Activated naive CD8-positive, alpha-beta T cell treated with anti-CD3 and anti-CD28 coated beads for 36 hours (primary cell): ENCODE data around the gene FGF18. TPM values are rescaled to one million over a fixed set of nuclear protein-coding genes. Genes with fewer than 3 reads are reported as not detected.

ENCODE experiments used
- DNase-seq: peaks from one replicate; pipeline ENCODE4 v3.0.0; 2021
- H3K27ac Mint-ChIP-seq: one replicate; pipeline ENCODE4 v1.8.0; 2022; ENCODE audit warnings: mild to moderate bottlenecking, moderate library complexity, mixed read lengths
- H3K27me3 Mint-ChIP-seq: one replicate; pipeline ENCODE4 v1.8.0; 2022; ENCODE audit warnings: mild to moderate bottlenecking, mixed read lengths
- H3K36me3 Mint-ChIP-seq: one replicate; pipeline ENCODE4 v1.8.0; 2021; ENCODE audit warnings: mild to moderate bottlenecking, mixed read lengths
- H3K4me1 Mint-ChIP-seq: one replicate; pipeline ENCODE4 v1.8.0; 2021; ENCODE audit warnings: mixed read lengths
- H3K4me3 Mint-ChIP-seq: one replicate; pipeline ENCODE4 v1.8.0; 2022; ENCODE audit warnings: mild to moderate bottlenecking, moderate library complexity, mixed read lengths
- H3K9me3 Mint-ChIP-seq: one replicate; pipeline ENCODE4 v1.8.0; 2022; ENCODE audit warnings: mixed read lengths
- total RNA-seq, 2 experiments: library from RNA; stranded (reverse); gene quantifications; one replicate each; pipeline ENCODE4 v1.2.3, GENCODE V29; 2021

FGF18 gene
- total RNA-seq, 2 experiments from 2014 or later: 0.21 to 0.28 TPM

DNA sequence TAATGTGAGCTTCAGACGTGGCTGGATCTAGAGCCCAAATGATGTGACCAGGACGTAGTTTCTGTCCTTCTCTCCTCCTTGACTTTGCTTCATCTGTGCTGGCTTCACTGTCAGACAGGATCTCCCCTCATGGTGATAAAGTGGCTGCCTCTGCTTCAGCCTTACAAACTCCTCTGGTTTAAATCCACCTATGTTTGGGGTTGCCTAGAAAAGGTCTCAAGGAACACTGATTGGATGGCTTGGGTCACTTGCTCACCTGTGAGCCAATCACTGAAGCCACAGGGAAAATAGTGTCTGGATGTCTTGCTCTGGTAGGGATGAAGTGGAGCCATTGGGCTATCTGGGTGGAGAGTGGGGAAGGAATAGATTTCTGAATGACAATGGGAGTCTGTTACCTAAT is 36.1 kb downstream of the FGF18 start:
- H3K4me3 Mint-ChIP-seq: no peak overlapping the region
- no peaks in the 10 kb centered on the region for H3K36me3 Mint-ChIP-seq
- H3K27me3 Mint-ChIP-seq: peaks cover 26% of the 10 kb centered on the region
- DNase-seq: no peak
- H3K9me3 Mint-ChIP-seq: no peaks in the 10 kb centered on the region
- peaks cover 4% of the 10 kb centered on the region for H3K4me1 Mint-ChIP-seq
- H3K27ac Mint-ChIP-seq: no peak overlapping the region

DNA sequence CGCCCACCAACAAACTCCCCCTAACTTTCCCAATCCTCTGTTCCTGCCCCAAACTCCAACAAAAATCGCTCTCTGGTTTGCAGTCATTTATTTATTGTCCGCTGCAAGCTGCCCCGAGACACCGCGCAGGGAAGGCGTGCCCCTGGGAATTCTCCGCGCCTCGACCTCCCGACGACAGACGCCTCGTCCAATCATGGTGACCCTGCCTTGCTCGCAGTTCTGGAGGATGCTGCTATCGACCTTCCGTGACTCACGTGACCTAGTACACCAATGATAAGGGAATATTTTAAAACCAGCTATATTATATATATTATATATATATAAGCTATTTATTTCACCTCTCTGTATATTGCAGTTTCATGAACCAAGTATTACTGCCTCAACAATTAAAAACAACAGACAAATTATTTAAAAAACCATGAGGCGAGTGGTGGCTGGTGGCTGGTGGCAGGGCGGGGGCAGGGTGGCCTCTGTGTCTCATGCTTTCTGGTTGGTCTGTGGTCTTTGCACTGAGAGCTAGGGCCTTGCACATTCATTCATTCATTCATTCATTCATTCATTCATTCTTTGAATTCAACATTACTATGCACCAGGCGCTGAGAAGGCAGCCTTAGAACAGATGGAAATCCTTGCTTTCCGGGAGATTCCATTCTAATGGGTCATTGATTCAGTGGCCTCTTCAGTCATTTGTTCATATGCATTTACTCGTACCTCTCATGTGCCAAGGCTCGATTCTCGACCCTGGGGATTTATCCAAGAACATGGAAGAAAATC is 37.9 kb downstream of the FGF18 start:
- Mint-ChIP-seq H3K4me3 (no peak overlapping the region), H3K4me1 (no peaks in the 10 kb centered on the region), H3K27ac (no peak overlapping the region), H3K9me3 (no peaks in the 10 kb centered on the region), H3K27me3 (peaks cover 13% of the 10 kb centered on the region), H3K36me3 (no peaks in the 10 kb centered on the region)
- DNase-seq: no peak

DNA sequence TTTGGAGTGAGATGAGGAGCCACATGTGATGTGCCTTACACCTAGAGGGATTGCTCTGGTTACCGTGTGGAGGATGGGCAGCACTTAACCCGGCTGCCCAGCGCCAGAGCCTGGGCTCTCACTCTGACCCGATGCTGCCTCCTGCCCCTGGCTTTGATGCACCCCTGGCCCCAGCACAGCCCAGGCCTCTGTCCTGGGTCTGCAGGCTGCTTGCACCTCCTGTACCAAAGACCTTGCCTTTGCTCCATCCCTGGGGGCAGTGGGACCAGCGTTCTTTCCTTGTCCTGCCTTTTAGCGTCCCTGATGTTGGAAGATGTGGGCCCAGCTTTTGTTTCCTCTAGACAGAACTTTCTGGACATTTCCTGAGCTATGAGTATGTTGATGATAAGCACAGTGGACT is 40.4 kb downstream of the FGF18 start:
- H3K27me3 Mint-ChIP-seq: peaks cover 13% of the 10 kb centered on the region
- no peak overlapping the region for H3K27ac Mint-ChIP-seq
- DNase-seq: no peak
- no peak overlapping the region for H3K4me3 Mint-ChIP-seq
- no peaks in the 10 kb centered on the region for H3K36me3 Mint-ChIP-seq
- no peaks in the 10 kb centered on the region for H3K4me1 Mint-ChIP-seq
- H3K9me3 Mint-ChIP-seq: no peaks in the 10 kb centered on the region

DNA sequence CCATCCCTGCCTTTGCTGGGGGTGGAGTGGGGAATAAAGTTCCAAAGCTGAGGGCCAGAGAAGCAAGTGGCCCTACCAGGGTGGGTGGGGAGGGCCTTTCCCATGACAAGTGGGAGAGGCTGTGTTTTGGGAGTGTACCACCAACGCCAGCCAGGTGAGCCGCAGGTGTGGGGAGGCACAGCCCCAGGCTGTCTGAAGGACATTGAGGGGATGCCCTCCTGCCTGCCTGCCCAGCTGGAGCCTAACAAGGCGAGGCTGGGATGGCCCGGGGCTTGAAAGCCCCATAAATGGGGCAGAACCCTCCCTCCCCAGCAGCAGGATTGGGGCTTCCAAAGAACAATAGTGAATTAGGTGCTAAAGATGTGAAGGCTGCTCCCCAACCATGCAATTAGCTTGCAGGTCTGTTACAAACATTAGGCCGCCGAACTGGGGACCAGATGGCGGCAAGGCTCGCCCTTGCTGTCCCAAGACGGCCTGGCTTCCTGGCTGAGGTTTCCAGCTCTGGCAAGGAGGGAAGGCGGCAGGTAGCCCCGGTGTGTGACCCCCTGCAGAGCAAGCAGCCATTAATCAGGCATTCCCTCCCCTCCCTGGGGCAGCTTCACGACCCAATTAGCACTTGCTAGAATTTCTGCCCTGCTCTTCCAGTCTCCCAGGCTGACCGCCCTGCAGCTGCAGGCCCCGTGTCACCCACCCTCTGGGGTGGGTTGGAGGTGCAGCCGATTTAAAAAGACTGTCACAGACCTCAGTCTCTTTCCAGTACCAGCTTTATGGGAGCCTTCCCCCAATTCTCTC is 42.9 kb downstream of the FGF18 start:
- H3K4me1 Mint-ChIP-seq: no peaks in the 10 kb centered on the region
- no peak overlapping the region for H3K4me3 Mint-ChIP-seq
- DNase-seq: no peak
- H3K27ac Mint-ChIP-seq: no peak overlapping the region
- H3K9me3 Mint-ChIP-seq: no peaks in the 10 kb centered on the region
- peaks cover 20% of the 10 kb centered on the region for H3K27me3 Mint-ChIP-seq
- H3K36me3 Mint-ChIP-seq: no peaks in the 10 kb centered on the region

DNA sequence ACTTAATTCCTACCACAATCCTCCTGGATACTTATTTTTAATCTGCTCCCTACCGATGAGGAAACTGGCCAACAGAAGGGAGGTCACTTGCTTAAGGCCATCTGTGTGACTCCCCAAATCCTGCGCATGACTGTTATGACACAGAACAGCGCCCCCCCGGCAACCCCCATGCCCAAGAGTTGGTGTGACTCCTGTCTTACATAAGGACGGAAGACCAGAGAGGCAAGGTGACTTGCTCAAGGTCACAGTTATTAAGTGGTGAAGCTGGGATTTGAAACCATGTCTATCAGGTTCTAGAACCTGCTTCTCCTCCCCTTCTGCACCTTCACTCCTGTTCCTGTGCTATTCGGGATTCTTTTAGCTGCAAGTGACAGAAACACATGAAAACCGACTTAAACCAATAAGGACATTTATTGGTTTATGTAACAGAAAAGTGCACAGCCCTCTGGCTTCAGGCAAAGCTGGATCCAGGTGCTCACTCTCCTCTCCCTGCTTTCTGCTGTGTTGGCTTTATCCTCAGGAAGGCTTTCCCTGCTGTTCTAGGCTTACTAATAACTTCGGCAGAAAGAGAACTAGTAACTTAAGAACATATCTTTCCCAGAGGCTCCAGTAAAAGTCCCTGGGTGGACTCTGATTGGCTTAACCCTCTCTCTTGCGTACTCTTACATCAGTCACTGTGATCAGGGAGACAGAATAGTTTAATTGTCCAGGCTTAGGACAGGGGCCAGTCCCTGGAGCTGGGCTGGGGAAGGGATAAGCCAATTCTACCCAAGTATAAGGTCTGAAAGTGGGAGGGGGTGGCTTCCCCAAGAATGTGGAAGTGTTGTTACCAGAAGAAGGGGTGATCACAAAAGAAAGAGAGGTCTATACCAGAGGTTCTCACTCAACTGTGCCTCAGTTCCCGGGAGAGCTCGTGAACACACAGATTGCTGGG is 43.7 kb downstream of the FGF18 start:
- Mint-ChIP-seq H3K4me3 (no peak overlapping the region), H3K36me3 (no peaks in the 10 kb centered on the region), H3K4me1 (no peaks in the 10 kb centered on the region), H3K27me3 (peaks cover 20% of the 10 kb centered on the region), H3K27ac (no peak overlapping the region), H3K9me3 (no peaks in the 10 kb centered on the region)
- DNase-seq: no peak

DNA sequence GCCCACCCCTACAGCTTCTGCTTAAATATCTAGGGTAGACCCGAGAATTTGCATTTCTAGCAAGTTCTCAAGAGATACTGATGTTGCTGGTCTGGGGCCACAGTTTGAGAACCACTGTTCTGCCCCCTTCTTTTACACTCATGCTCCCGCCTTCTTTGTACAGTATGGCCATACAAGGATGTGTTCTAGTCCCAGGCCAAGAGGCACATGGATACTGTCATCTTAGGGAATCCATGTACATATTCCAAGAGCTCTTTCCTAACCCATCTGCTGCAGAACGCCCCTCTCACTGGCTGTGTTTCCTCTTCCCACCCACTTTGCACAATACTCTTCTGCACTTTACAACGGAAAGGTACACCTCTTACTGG is 44.4 kb downstream of the FGF18 start:
- no peak for DNase-seq
- Mint-ChIP-seq H3K4me3 (no peak overlapping the region), H3K36me3 (no peaks in the 10 kb centered on the region)

DNA sequence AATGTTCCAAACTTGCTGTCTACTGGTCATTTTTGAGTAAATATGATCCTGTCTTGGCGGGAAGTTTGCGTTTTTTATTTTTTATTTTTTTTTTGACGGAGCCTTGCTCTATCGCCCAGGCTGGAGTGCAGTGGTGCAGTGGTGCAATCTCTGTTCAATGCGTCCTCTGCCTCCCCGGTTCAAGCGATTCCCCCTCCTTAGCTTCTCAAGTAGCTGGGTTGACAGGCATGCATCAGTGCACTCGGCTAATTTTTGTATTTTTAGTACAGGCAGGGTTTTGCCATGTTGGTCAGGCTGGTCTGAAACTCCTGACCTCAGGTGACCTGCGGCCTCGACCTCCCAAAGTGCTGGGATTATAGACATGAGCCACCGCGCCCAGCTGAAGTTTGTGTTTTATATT is 45.4 kb downstream of the FGF18 start:
- Mint-ChIP-seq H3K27me3 (peaks cover 20% of the 10 kb centered on the region), H3K4me1 (no peaks in the 10 kb centered on the region), H3K9me3 (no peaks in the 10 kb centered on the region), H3K4me3 (no peak overlapping the region), H3K36me3 (no peaks in the 10 kb centered on the region), H3K27ac (no peak overlapping the region)
- no peak for DNase-seq

More for the DNA sequence above, 44.4 kb downstream of the FGF18 start:
- Mint-ChIP-seq H3K4me1 (no peaks in the 10 kb centered on the region), H3K9me3 (no peaks in the 10 kb centered on the region), H3K27me3 (peaks cover 20% of the 10 kb centered on the region), H3K27ac (no peak overlapping the region)

DNA sequence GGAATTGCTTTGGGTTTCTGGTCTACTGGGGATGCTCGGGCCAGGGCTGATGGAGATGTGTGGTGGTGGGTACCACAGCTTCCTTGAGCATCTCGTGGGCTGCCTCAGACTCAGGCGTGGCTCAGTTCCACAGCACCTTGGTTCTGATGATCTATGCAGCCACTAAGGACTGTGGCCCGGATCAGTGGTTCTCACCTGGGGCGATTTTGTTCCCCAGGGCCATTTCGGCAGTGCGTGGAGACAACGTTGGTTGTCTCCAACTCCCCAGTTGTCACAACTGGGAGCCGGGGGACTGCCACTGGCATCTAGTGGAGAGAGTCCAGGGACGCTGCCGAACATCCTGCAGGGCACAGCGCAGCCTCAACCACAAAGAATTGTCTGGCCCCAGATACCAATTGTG is 47.7 kb downstream of the FGF18 start:
- H3K36me3 Mint-ChIP-seq: no peaks in the 10 kb centered on the region
- peaks cover 20% of the 10 kb centered on the region for H3K27me3 Mint-ChIP-seq
- no peak overlapping the region for H3K27ac Mint-ChIP-seq
- H3K9me3 Mint-ChIP-seq: no peaks in the 10 kb centered on the region
- no peak for DNase-seq
- no peaks in the 10 kb centered on the region for H3K4me1 Mint-ChIP-seq
- H3K4me3 Mint-ChIP-seq: no peak overlapping the region

DNA sequence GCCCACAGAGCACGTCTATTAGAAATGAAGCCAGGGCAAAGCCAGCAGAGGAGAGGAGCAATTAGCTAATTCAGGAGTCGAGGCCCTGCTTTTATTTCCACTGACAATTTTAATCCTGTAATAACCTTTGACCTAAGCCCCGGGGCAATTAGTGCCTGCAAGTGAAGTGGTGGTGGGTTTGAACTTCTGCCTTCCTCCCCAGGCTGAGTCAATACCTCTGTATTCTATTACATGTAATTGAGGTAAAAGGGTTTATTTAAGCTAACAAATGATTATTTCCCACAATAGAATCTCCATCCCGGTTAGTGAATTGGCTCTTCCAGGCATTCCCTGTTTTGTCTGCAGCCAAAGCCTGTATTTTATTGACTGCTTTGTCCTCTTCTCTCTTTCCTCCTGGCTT is 49.9 kb downstream of the FGF18 start:
- H3K4me3 Mint-ChIP-seq: no peak overlapping the region
- DNase-seq: no peak
- H3K27me3 Mint-ChIP-seq: peaks cover 11% of the 10 kb centered on the region
- H3K9me3 Mint-ChIP-seq: no peaks in the 10 kb centered on the region
- no peaks in the 10 kb centered on the region for H3K36me3 Mint-ChIP-seq
- no peaks in the 10 kb centered on the region for H3K4me1 Mint-ChIP-seq
- no peak overlapping the region for H3K27ac Mint-ChIP-seq

DNA sequence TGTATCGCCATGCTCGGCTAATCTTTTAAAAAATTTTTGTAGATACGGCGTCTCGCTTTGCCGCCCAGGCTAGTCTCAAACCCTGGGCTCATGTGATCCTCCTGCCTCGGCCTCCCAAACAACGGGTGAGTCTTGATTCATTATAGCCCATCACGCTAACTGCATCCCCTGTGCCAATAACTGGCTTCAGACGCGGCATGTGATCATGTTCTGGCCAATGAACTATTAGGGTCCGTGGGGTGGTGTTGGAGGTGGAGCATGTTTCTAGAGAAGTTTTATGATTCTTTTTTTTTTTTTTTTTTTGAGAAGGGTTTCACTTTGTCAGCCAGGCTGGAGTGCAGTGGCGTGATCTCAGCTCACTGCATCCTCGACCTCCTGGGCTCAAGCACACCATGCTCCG is 51.0 kb downstream of the FGF18 start:
- H3K27me3 Mint-ChIP-seq: peaks cover 6% of the 10 kb centered on the region
- no peak overlapping the region for H3K27ac Mint-ChIP-seq
- no peaks in the 10 kb centered on the region for H3K36me3 Mint-ChIP-seq
- DNase-seq: no peak
- H3K9me3 Mint-ChIP-seq: no peaks in the 10 kb centered on the region
- no peaks in the 10 kb centered on the region for H3K4me1 Mint-ChIP-seq
- no peak overlapping the region for H3K4me3 Mint-ChIP-seq

DNA sequence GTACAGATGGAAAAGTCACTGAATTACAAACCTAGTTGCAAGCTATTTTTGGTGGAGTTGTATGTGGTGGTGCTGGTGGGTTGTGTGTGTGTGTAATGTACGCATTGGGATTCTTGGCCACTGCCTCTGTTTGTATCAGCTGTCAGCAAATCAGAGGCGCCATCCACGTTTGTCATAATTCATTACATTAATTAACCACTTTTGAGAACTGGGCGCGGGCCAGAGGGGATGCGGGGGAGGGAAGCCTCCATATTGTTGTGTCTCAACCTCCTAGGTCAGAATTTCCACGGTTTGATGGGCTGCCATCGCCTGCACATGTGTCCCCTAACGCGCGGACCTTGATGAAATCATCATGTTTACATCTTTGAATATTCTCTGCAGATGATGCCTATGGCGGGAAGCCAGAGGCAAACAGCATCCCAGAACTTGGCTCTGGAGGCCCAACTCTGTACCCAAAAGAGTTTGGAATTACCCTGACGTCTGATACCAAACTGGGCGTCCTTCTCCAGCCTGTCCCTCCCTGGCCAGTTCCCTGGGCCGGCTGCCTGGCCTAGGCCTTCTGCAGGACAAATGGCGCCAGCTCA is 54.9 kb downstream of the FGF18 start:
- no peak for DNase-seq
- Mint-ChIP-seq H3K27me3 (no peaks in the 10 kb centered on the region), H3K9me3 (no peaks in the 10 kb centered on the region), H3K4me3 (no peak overlapping the region), H3K36me3 (no peaks in the 10 kb centered on the region), H3K4me1 (peaks cover 5% of the 10 kb centered on the region), H3K27ac (no peak overlapping the region)

DNA sequence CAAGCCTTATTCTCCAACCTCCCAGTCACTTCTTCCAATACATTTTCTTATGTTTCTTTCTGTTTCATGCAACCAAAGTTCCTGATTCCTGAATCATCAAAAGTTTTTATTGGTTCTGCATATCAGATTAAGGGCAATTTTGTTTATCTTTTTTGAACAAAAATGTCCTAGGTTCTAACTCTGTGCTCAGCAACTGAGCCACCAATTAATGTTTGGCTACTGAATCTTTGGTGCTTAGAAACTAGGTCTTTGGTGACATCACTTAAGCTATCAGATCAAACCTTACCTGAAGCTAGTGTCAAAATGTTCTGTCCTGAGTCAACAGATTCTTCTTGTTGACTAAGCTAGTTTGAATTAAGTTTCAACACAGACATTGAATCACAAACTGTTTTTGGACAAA is 56.1 kb downstream of the FGF18 start:
- no peak overlapping the region for H3K27ac Mint-ChIP-seq
- no peak for DNase-seq
- H3K27me3 Mint-ChIP-seq: no peaks in the 10 kb centered on the region
- H3K4me1 Mint-ChIP-seq: peaks cover 12% of the 10 kb centered on the region
- H3K36me3 Mint-ChIP-seq: no peaks in the 10 kb centered on the region
- no peak overlapping the region for H3K4me3 Mint-ChIP-seq
- H3K9me3 Mint-ChIP-seq: no peaks in the 10 kb centered on the region

DNA sequence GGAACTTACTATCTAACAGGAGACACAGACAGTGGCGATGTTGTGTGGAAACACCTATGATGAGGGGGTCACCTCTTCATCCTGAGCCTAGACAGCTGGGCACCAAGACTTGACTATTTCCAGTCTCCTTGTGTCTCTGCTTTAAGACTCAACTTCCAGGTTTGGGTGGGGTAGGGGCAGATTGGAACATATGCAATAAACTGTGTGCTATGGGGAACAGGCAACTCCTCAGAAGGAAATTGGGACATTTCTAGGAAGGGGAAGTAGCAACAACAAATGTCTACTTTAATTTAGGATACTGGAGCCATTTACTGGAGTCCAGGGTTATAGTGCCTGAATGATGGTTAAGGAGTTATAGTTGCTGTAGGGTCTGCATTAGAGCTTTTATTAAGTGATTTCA is 57.3 kb downstream of the FGF18 start:
- Mint-ChIP-seq H3K4me3 (no peak overlapping the region), H3K36me3 (no peaks in the 10 kb centered on the region), H3K4me1 (peaks cover 12% of the 10 kb centered on the region), H3K9me3 (no peaks in the 10 kb centered on the region), H3K27me3 (no peaks in the 10 kb centered on the region), H3K27ac (no peak overlapping the region)
- no peak for DNase-seq

DNA sequence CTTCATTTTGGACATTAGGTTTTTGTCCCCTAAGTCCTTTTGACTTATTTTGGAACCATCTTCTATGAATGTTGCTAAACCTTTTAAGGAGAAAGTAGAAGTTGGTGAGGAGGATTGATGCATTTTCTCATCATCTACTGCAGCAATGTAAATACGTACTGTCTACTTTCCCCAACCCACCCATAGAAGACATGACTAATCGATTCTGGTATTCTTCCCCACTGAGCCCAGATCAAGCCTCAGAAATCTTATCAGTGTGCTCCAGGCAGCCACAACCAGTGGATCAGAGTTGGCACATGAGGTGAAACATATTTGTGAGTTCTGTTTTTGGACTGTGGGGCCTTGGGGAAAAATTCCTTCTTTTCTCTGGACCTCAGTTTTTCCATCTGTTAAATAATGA is 57.7 kb downstream of the FGF18 start:
- no peaks in the 10 kb centered on the region for H3K36me3 Mint-ChIP-seq
- no peak overlapping the region for H3K27ac Mint-ChIP-seq
- no peak overlapping the region for H3K4me3 Mint-ChIP-seq
- H3K9me3 Mint-ChIP-seq: no peaks in the 10 kb centered on the region
- no peaks in the 10 kb centered on the region for H3K27me3 Mint-ChIP-seq
- peaks cover 12% of the 10 kb centered on the region for H3K4me1 Mint-ChIP-seq
- DNase-seq: no peak

DNA sequence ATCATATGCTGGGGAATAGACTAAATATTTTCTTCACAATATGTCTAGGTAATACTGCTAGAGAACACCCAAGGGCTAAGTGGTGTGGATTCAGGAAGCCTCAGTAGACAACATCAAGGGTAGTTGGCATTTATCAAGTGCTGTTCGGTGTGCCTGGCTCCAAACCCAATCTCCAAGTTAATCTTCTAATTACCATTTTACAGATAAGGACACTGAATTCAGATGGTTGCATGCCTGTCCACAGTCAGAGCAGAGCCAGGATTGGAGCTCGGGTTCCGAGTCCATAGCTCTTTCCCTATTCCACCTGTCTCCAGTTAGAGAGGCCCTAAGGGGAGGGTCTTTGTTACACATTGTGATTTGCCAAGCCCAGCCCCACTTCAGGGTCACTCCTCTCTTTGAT is 58.2 kb downstream of the FGF18 start:
- Mint-ChIP-seq H3K36me3 (no peaks in the 10 kb centered on the region), H3K27me3 (peaks cover under 1% of the 10 kb centered on the region), H3K9me3 (no peaks in the 10 kb centered on the region), H3K27ac (no peak overlapping the region), H3K4me3 (no peak overlapping the region), H3K4me1 (peaks cover 12% of the 10 kb centered on the region)
- no peak for DNase-seq
